Smooth muscle cell (in vitro differentiated cells): Measurements from ENCODE around the gene PLS3. TPM values are rescaled to one million over a fixed set of nuclear protein-coding genes. Genes with fewer than 3 reads are reported as not detected.
A peak's percentile ranks its signal among the peaks of the same experiment; 100 is the strongest.

ENCODE experiments used
- DNase-seq: peaks from one replicate; lab custom pipeline; 2025; ENCODE audit not compliant: unreplicated experiment; lab: John Stamatoyannopoulos, UW
- H2AFZ ChIP-seq: fragments of 200-600 bp; sonication (generic); 2 replicates; pipeline ENCODE4 v1.6.0; 2016; ENCODE audit warnings: antibody characterized with exemption, low read depth, mild to moderate bottlenecking
- H3F3A ChIP-seq: fragments of 200-600 bp; sonication (generic); 2 replicates; pipeline ENCODE4 v1.6.0; 2017; ENCODE audit warnings: antibody characterized with exemption, low read depth
- H3K27ac ChIP-seq: fragments of 200-600 bp; sonication (generic); 2 replicates; pipeline ENCODE4 v1.5.1; 2016; ENCODE audit warnings: low read depth, mild to moderate bottlenecking
- H3K27me3 ChIP-seq: fragments of 200-600 bp; sonication (generic); 2 replicates; pipeline ENCODE4 v1.6.1; 2016; ENCODE audit warnings: low read depth, mild to moderate bottlenecking
- H3K36me3 ChIP-seq: fragments of 200-600 bp; sonication (generic); 2 replicates; pipeline ENCODE4 v1.5.1; 2016; ENCODE audit warnings: low read depth
- H3K4me1 ChIP-seq: fragments of 200-600 bp; sonication (generic); 2 replicates; pipeline ENCODE4 v1.5.1; 2016; ENCODE audit warnings: low read depth
- H3K4me2 ChIP-seq: fragments of 200-600 bp; sonication (generic); 2 replicates; pipeline ENCODE4 v1.6.0; 2016; ENCODE audit warnings: mild to moderate bottlenecking
- H3K4me3 ChIP-seq: fragments of 200-600 bp; sonication (generic); 2 replicates; pipeline ENCODE4 v1.5.1; 2016; ENCODE audit warnings: mild to moderate bottlenecking
- H3K79me2 ChIP-seq: fragments of 200-600 bp; sonication (generic); 2 replicates; pipeline ENCODE4 v1.6.0; 2016; ENCODE audit warnings: low read depth, mild to moderate bottlenecking
- H3K9ac ChIP-seq: fragments of 200-600 bp; sonication (generic); 2 replicates; pipeline ENCODE4 v1.6.0; 2016; ENCODE audit warnings: low read depth
- H3K9me3 ChIP-seq: fragments of 200-600 bp; sonication (generic); replicated peaks from 2 replicates; pipeline ENCODE4 v1.5.1; 2016; ENCODE audit warnings: low read depth
- H4K20me1 ChIP-seq: fragments of 200-600 bp; sonication (generic); 2 replicates; pipeline ENCODE4 v1.6.0; 2016; ENCODE audit warnings: low read depth
- CTCF ChIP-seq: fragments of 200-600 bp; sonication (generic); IDR thresholded peaks from 2 replicates; pipeline ENCODE4 v1.5.1; 2017; ENCODE audit warnings: borderline replicate concordance, mild to moderate bottlenecking, antibody characterized with exemption; ENCODE audit not compliant: insufficient read depth, poor library complexity, severe bottlenecking
- WGBS: methylation state at CpG from one replicate; pipeline ENCODE4 v1.1.7; 2016; ENCODE audit warnings: low lambda C conversion rate; 5-methylcytosine and 5-hydroxymethylcytosine counted together
- polyA plus RNA-seq: library from polyadenylated mRNA; unstranded; fragments of >200 nt; fragmentation: Nextera tagmentation; extraction: Ambion mirVana; gene quantifications from 2 replicates; pipeline ENCODE4 v1.2.1, GENCODE V29; 2016
- total RNA-seq: library from RNA; depleted of rRNA; stranded (reverse); fragments of >200 nt; gene quantifications from 2 replicates; pipeline ENCODE4 v1.2.3, GENCODE V29; 2014

The PLS3 gene
- total and polyA plus RNA-seq, 2 experiments from 2014 or later, result 305 to 609 TPM

GRCh38 chrX:115584696-115585095 lies 23.7 kb downstream of the PLS3 start:
- H3K9me3 ChIP-seq, result no peaks in the 10 kb centered on the region
- 53% methylated on average over 2 of the region's 2 CpGs for WGBS
- H4K20me1 ChIP-seq, result no peaks in the 10 kb centered on the region
- no peak overlapping the region for H3K4me3 ChIP-seq
- peak overlapping the region; percentile 68 for H3K9ac ChIP-seq
- no peak for TF ChIP-seq CTCF
- peak overlapping the region; percentile 77 for H3K4me2 ChIP-seq
- H3K27ac ChIP-seq, result peak overlapping the region; percentile 95
- H3K36me3 ChIP-seq, result no peaks in the 10 kb centered on the region
- peaks cover 42% of the 10 kb centered on the region for H3K4me1 ChIP-seq
- no peak for DNase-seq
- peaks cover 94% of the 10 kb centered on the region for H3K79me2 ChIP-seq
- H2AFZ ChIP-seq, result no peak overlapping the region
- H3F3A ChIP-seq, result peaks cover 23% of the 10 kb centered on the region
- no peaks in the 10 kb centered on the region for H3K27me3 ChIP-seq

GRCh38 chrX:115588179-115588578 lies 27.2 kb downstream of the PLS3 start:
- DNase-seq, result no peak
- Histone ChIP-seq H3K27me3 (no peaks in the 10 kb centered on the region), H3F3A (peaks cover 16% of the 10 kb centered on the region), H3K4me3 (no peak overlapping the region), H3K4me2 (no peak overlapping the region), H3K9me3 (no peaks in the 10 kb centered on the region), H4K20me1 (peaks cover 3% of the 10 kb centered on the region), H3K4me1 (peaks cover 28% of the 10 kb centered on the region), H3K79me2 (peaks cover 97% of the 10 kb centered on the region), H2AFZ (no peak overlapping the region), H3K9ac (no peak overlapping the region), H3K27ac (peak overlapping the region; percentile 96), H3K36me3 (no peaks in the 10 kb centered on the region)
- 62% methylated on average over 4 of the region's 4 CpGs for WGBS
- TF ChIP-seq CTCF, result no peak

- TF ChIP-seq CTCF, result no peak
- no peak for DNase-seq
- H3K4me1 ChIP-seq, result peaks cover 24% of the 10 kb centered on the region
- peaks cover 6% of the 10 kb centered on the region for H3F3A ChIP-seq
- H3K9me3 ChIP-seq, result no peaks in the 10 kb centered on the region
- peak overlapping the region; percentile 96 for H3K27ac ChIP-seq
- H2AFZ ChIP-seq, result no peak overlapping the region
- H3K4me3 ChIP-seq, result no peak overlapping the region
- H3K36me3 ChIP-seq, result no peaks in the 10 kb centered on the region
- peak overlapping the region; percentile 25 for H3K9ac ChIP-seq
- no peak overlapping the region for H3K4me2 ChIP-seq
- H4K20me1 ChIP-seq, result peaks cover 3% of the 10 kb centered on the region
- no peaks in the 10 kb centered on the region for H3K27me3 ChIP-seq
- peaks cover 100% of the 10 kb centered on the region for H3K79me2 ChIP-seq
- 83% methylated on average over 4 of the region's 4 CpGs for WGBS
Measured at GRCh38 chrX:115589419-115589818, 28.4 kb downstream of the PLS3 start.

- no peak for TF ChIP-seq CTCF
- H3K79me2 ChIP-seq, result peaks cover 100% of the 10 kb centered on the region
- H3K27ac ChIP-seq, result peak overlapping the region; percentile 96
Measured at GRCh38 chrX:115591420-115591819, 30.4 kb downstream of the PLS3 start.

More at GRCh38 chrX:115591420-115591819, 30.4 kb downstream of the PLS3 start:
- peak overlapping the region; percentile 84 for H3K9ac ChIP-seq
- no peak for DNase-seq
- peaks cover 12% of the 10 kb centered on the region for H4K20me1 ChIP-seq
- no peaks in the 10 kb centered on the region for H3K36me3 ChIP-seq
- H3F3A ChIP-seq, result peaks cover 3% of the 10 kb centered on the region
- H3K4me1 ChIP-seq, result peaks cover 17% of the 10 kb centered on the region
- no peaks in the 10 kb centered on the region for H3K27me3 ChIP-seq
- H2AFZ ChIP-seq, result no peak overlapping the region
- 67% methylated on average over 4 of the region's 4 CpGs for WGBS
- H3K4me2 ChIP-seq, result peak overlapping the region; percentile 32
- H3K9me3 ChIP-seq, result no peaks in the 10 kb centered on the region
- no peak overlapping the region for H3K4me3 ChIP-seq
